WTC11 (cell line): ENCODE results near the gene SDC4. TPM values are rescaled to one million over a fixed set of nuclear protein-coding genes. Genes with fewer than 3 reads are reported as not detected.

Source experiments
- ATAC-seq: fragments of 200-7000 bp; cut with Tn5 transposase; 2 replicates; pipeline ENCODE4 v1.10.0; 2021; ENCODE audit warnings: mild to moderate bottlenecking, moderate library complexity
- CTCF ChIA-PET: fragments of 300-600 bp; sonication (Branson Sonifier 250); formaldehyde crosslinking; loops from one replicate; lab custom pipeline; 2021; ENCODE audit warnings: antibody characterized with exemption; lab: Charles Lee
- POLR2A ChIA-PET: fragments of 350-600 bp; sonication (Branson Sonifier 250); formaldehyde crosslinking; loops from one replicate; lab custom pipeline; 2021; ENCODE audit warnings: antibody characterized with exemption; lab: Charles Lee
- DNase-seq: peaks from one replicate; pipeline ENCODE4 v3.0.0; 2021; ENCODE audit warnings: low spot score
- H3K27ac Mint-ChIP-seq: 2 replicates; pipeline ENCODE4 v1.8.0; 2021; ENCODE audit warnings: mixed read lengths
- H3K27me3 Mint-ChIP-seq: 2 replicates; pipeline ENCODE4 v1.8.0; 2021; ENCODE audit warnings: low read depth, mild to moderate bottlenecking, moderate library complexity, mixed read lengths
- H3K36me3 Mint-ChIP-seq: 2 replicates; pipeline ENCODE4 v1.8.0; 2021; ENCODE audit warnings: mixed read lengths
- H3K4me1 Mint-ChIP-seq: 2 replicates; pipeline ENCODE4 v1.8.0; 2022; ENCODE audit warnings: mixed read lengths
- H3K4me3 Mint-ChIP-seq: 2 replicates; pipeline ENCODE4 v1.8.0; 2021; ENCODE audit warnings: mild to moderate bottlenecking, moderate library complexity, mixed read lengths
- H3K9me3 Mint-ChIP-seq: 2 replicates; pipeline ENCODE4 v1.8.0; 2021; ENCODE audit warnings: mixed read lengths
- FOXP1 ChIP-seq: sonication (generic); formaldehyde crosslinking; IDR thresholded peaks from 2 replicates; pipeline ENCODE4 v1.8.0; 2022; ENCODE audit warnings: missing genetic modification reagents, mild to moderate bottlenecking, moderate library complexity, borderline replicate concordance
- KAT7 ChIP-seq: sonication (generic); formaldehyde crosslinking; IDR thresholded peaks from 2 replicates; pipeline ENCODE4 v1.8.1; 2023; ENCODE audit warnings: missing genetic modification reagents, mild to moderate bottlenecking, borderline replicate concordance
- MYBL2 ChIP-seq: sonication (generic); formaldehyde crosslinking; IDR thresholded peaks from 2 replicates; pipeline ENCODE4 v1.8.1; 2023; ENCODE audit warnings: mild to moderate bottlenecking, moderate library complexity, missing genetic modification reagents
- RORB ChIP-seq: fragments of 250-450 bp; sonication (Bioruptor Pico); IDR thresholded peaks from 2 replicates; pipeline ENCODE4 v1.9.0; 2021; ENCODE audit warnings: mild to moderate bottlenecking
- SOX15 ChIP-seq: fragments of 250-450 bp; sonication (Bioruptor Pico); IDR thresholded peaks from 2 replicates; pipeline ENCODE4 v1.9.0; 2021; ENCODE audit warnings: mild to moderate bottlenecking
- ZNF121 ChIP-seq: sonication (generic); formaldehyde crosslinking; IDR thresholded peaks from 2 replicates; pipeline ENCODE4 v1.8.0; 2023; ENCODE audit warnings: missing genetic modification reagents
- total RNA-seq: library from RNA; stranded (reverse); gene quantifications from 3 replicates; pipeline ENCODE4 v1.2.3, GENCODE V29; 2021
- TF ChIP-seq, protein P1 (sequence below): sonication (generic); formaldehyde crosslinking; IDR thresholded peaks from 2 replicates; pipeline ENCODE4 v1.8.1; 2022; ENCODE audit warnings: missing genetic modification reagents, borderline replicate concordance
- TF ChIP-seq, protein P2 (sequence below): sonication (generic); formaldehyde crosslinking; IDR thresholded peaks from 2 replicates; pipeline ENCODE4 v1.8.0; 2022; ENCODE audit warnings: missing genetic modification reagents
- TF ChIP-seq, protein P3 (sequence below): sonication (generic); formaldehyde crosslinking; IDR thresholded peaks from 2 replicates; pipeline ENCODE4 v1.8.1; 2022; ENCODE audit warnings: low read depth, missing genetic modification reagents, borderline replicate concordance
- TF ChIP-seq, protein P4 (sequence below): sonication (generic); formaldehyde crosslinking; IDR thresholded peaks from 2 replicates; pipeline ENCODE4 v1.8.1; 2023; ENCODE audit warnings: mild to moderate bottlenecking, missing genetic modification reagents

The SDC4 gene
- total RNA-seq, 1 experiment from 2014 or later, result 64.0 TPM

DNA sequence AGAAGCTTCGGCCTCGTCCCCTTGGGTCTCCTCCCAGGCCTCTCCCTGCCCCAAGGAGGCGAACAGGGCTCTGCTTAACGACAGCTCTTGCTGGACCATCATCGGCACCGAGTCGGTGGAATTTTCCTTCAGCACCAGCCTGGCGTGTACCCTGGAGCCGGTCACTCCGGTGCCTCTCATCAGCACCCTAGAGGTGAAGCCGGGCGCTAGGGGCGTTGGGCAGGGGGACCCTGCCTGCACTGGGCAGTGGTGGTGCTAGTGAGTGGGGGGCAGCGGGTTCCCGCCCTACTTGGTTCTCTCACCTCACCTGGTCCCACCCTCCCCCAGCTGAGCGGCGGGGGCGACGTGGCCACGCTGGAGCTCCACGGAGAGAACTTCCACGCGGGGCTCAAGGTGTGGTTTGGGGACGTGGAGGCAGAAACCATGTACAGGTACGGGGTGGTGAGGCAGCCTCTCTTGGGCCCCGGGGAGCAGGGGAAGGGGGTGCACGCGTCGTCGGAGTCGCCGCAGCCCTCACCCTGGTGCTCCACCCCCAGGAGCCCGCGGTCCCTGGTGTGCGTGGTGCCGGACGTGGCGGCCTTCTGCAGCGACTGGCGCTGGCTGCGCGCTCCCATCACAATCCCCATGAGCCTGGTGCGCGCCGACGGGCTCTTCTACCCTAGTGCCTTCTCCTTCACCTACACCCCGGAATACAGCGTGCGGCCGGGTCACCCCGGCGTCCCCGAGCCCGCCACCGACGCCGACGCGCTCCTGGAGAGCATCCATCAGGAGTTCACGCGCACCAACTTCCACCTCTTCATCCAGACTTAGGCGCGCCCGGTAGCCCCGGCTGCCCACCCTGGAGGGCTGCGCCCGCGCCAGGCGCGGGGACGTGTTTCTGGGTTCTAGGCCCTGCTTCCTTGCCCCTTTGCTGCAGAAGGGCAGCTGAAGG is 31.8 kb downstream of the SDC4 start:
- ATAC-seq (no peak), DNase-seq (no peak)
- Mint-ChIP-seq H3K27ac (no peak overlapping the region), H3K4me1 (peaks cover 6% of the 10 kb centered on the region), H3K27me3 (peaks cover 10% of the 10 kb centered on the region), H3K4me3 (no peak overlapping the region), H3K36me3 (no peaks in the 10 kb centered on the region), H3K9me3 (no peaks in the 10 kb centered on the region)
- TF ChIP-seq SOX15 (CRISPR knock-in tag), result no peak
- no peak for TF ChIP-seq ZNF121 (CRISPR knock-in tag)
- no peak for TF ChIP-seq MYBL2
- TF ChIP-seq FOXP1 (CRISPR knock-in tag), result no peak
- TF ChIP-seq RORB, result no peak
- ChIA-PET CTCF (interaction anchor here (0.8 to 5.6 kb wide), 8 partner anchors 9 to 454 kb away, joined by 3 to 76 read pairs (median 6); partner anchors contain the start of genes RBPJL and SYS1), POLR2A (no interaction called here)

DNA sequence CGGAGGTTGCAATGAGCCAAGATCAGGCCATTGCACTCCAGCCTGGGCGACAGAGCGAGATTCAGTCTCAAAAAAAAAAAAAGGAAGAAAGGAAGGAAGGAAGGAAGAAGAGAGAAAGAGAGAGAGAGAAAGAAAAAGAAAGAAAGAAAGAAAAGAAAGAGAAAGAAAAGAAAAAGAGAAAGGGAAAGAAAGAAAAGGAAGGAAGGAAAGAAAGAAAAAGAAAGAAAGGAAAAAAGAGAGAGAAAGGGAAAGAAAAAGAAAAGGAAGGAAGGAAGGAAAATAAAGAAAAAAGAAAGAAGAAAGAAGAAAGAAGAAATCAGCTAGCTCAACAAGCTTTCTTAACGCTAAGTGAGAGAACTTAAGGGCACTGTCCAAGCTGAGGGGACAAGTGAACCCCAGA is 32.6 kb downstream of the SDC4 start:
- Mint-ChIP-seq H3K27me3 (peaks cover 18% of the 10 kb centered on the region), H3K9me3 (no peaks in the 10 kb centered on the region), H3K36me3 (no peaks in the 10 kb centered on the region), H3K4me3 (no peak overlapping the region), H3K4me1 (peaks cover 8% of the 10 kb centered on the region), H3K27ac (no peak overlapping the region)
- POLR2A ChIA-PET, result no interaction called here
- DNase-seq, result no peak
- no peak for ATAC-seq
- TF ChIP-seq, protein P1, sequence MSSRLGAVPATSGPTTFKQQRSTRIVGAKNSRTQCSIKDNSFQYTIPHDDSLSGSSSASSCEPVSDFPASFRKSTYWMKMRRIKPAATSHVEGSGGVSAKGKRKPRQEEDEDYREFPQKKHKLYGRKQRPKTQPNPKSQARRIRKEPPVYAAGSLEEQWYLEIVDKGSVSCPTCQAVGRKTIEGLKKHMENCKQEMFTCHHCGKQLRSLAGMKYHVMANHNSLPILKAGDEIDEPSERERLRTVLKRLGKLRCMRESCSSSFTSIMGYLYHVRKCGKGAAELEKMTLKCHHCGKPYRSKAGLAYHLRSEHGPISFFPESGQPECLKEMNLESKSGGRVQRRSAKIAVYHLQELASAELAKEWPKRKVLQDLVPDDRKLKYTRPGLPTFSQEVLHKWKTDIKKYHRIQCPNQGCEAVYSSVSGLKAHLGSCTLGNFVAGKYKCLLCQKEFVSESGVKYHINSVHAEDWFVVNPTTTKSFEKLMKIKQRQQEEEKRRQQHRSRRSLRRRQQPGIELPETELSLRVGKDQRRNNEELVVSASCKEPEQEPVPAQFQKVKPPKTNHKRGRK (CRISPR knock-in tag), result peak; percentile 30; the same call in 1 of the 2 replicates
- no peak for TF ChIP-seq KAT7 (CRISPR knock-in tag)
- CTCF ChIA-PET, result interaction anchor here (0.6 to 2.9 kb wide), 6 partner anchors 9 to 455 kb away, joined by 3 to 8 read pairs (median 4); partner anchors contain the start of gene RBPJL

DNA sequence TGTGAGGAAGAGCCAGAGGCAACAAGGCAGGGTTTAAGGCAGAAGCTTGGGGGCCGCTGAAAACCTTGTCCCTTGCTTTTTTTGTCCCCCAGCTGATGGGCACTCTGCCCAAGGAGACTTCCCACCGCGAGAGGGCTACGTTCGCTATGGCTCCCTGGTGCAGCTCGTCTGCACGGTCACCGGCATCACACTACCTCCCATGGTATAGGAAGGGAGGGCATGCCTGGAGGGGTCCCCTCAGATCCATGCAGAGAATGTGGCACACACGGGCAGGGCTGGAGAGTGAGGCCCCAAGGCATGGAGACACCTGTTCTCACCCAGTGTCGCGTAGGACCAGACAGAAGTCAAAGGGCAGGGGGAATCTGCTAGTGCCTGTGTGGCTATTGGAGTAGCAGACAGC is 34.3 kb downstream of the SDC4 start:
- no peak overlapping the region for H3K27ac Mint-ChIP-seq
- ChIA-PET POLR2A (no interaction called here), CTCF (interaction anchor here (1.0 to 3.3 kb wide), 6 partner anchors 20 to 457 kb away, joined by 3 to 61 read pairs (median 18); partner anchors contain the start of genes SYS1 and WFDC10A)
- H3K9me3 Mint-ChIP-seq, result no peaks in the 10 kb centered on the region
- H3K36me3 Mint-ChIP-seq, result no peaks in the 10 kb centered on the region
- peaks cover 8% of the 10 kb centered on the region for H3K4me1 Mint-ChIP-seq
- peaks cover 28% of the 10 kb centered on the region for H3K27me3 Mint-ChIP-seq
- DNase-seq (no peak), ATAC-seq (no peak)
- H3K4me3 Mint-ChIP-seq, result no peak overlapping the region
- TF ChIP-seq, protein P2, sequence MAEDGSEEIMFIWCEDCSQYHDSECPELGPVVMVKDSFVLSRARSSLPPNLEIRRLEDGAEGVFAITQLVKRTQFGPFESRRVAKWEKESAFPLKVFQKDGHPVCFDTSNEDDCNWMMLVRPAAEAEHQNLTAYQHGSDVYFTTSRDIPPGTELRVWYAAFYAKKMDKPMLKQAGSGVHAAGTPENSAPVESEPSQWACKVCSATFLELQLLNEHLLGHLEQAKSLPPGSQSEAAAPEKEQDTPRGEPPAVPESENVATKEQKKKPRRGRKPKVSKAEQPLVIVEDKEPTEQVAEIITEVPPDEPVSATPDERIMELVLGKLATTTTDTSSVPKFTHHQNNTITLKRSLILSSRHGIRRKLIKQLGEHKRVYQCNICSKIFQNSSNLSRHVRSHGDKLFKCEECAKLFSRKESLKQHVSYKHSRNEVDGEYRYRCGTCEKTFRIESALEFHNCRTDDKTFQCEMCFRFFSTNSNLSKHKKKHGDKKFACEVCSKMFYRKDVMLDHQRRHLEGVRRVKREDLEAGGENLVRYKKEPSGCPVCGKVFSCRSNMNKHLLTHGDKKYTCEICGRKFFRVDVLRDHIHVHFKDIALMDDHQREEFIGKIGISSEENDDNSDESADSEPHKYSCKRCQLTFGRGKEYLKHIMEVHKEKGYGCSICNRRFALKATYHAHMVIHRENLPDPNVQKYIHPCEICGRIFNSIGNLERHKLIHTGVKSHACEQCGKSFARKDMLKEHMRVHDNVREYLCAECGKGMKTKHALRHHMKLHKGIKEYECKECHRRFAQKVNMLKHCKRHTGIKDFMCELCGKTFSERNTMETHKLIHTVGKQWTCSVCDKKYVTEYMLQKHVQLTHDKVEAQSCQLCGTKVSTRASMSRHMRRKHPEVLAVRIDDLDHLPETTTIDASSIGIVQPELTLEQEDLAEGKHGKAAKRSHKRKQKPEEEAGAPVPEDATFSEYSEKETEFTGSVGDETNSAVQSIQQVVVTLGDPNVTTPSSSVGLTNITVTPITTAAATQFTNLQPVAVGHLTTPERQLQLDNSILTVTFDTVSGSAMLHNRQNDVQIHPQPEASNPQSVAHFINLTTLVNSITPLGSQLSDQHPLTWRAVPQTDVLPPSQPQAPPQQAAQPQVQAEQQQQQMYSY, result no peak

DNA sequence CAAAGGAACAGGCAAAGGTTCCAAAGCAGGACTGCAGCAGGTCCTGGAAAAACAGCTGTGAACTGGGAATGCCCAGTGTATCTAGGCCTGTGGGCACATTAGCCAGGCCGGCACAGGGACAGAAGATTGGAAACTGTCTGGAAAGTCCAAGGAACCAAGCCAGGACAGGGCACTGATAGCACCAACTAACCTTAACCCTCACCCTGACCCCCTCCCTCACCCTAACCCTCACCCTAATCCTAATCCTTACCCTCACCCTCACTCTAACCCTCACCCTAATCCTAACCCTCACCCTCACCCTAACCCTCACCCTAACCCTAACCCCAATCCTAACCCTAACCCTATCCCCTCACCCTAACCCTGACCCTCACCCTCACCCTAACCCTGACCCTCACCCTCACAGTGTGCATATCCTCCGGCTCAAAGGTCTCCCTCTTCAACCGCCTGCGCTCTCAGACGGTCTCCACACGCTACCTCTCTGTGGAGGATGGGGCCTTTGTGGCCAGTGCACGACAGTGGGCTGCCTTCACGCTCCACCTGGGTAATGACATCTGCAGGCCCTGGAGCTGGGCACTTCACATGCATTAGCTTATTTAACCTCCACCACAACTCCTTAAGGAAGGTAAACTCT is 35.0 kb downstream of the SDC4 start:
- ATAC-seq (no peak), DNase-seq (no peak)
- Mint-ChIP-seq H3K9me3 (no peaks in the 10 kb centered on the region), H3K27me3 (peaks cover 28% of the 10 kb centered on the region), H3K36me3 (no peaks in the 10 kb centered on the region), H3K4me3 (no peak overlapping the region), H3K4me1 (peaks cover 8% of the 10 kb centered on the region), H3K27ac (no peak overlapping the region)
- CTCF ChIA-PET, result interaction anchor here (1.0 to 3.3 kb wide), 12 partner anchors 11 to 458 kb away, joined by 3 to 61 read pairs (median 10); partner anchors contain the start of genes SDC4, SYS1, WFDC10A and WFDC2
- POLR2A ChIA-PET, result interaction anchor here (0.5 kb wide), 1 partner anchor 22 kb away, joined by 5 read pairs; no protein-coding TSS in a partner anchor
- TF ChIP-seq, protein P3, sequence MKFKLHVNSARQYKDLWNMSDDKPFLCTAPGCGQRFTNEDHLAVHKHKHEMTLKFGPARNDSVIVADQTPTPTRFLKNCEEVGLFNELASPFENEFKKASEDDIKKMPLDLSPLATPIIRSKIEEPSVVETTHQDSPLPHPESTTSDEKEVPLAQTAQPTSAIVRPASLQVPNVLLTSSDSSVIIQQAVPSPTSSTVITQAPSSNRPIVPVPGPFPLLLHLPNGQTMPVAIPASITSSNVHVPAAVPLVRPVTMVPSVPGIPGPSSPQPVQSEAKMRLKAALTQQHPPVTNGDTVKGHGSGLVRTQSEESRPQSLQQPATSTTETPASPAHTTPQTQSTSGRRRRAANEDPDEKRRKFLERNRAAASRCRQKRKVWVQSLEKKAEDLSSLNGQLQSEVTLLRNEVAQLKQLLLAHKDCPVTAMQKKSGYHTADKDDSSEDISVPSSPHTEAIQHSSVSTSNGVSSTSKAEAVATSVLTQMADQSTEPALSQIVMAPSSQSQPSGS (CRISPR knock-in tag), result no peak
- TF ChIP-seq, protein P4, sequence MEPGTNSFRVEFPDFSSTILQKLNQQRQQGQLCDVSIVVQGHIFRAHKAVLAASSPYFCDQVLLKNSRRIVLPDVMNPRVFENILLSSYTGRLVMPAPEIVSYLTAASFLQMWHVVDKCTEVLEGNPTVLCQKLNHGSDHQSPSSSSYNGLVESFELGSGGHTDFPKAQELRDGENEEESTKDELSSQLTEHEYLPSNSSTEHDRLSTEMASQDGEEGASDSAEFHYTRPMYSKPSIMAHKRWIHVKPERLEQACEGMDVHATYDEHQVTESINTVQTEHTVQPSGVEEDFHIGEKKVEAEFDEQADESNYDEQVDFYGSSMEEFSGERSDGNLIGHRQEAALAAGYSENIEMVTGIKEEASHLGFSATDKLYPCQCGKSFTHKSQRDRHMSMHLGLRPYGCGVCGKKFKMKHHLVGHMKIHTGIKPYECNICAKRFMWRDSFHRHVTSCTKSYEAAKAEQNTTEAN (CRISPR knock-in tag), result no peak
